Neural cell (in vitro differentiated cells): ENCODE data around the gene MGAT5.

Experiments used
- EP300 ChIP-seq: fragments of 450-650 bp; conservative IDR thresholded peaks from 2 replicates; pipeline ENCODE4 v1.6.1; 2014; ENCODE audit warnings: antibody characterized with exemption, mild to moderate bottlenecking, moderate library complexity; ENCODE audit not compliant: poor library complexity, severe bottlenecking
- EZH2 ChIP-seq: fragments of 200-600, 300-800 bp; shearing (Covaris generic), sonication (generic); IDR thresholded peaks from 2 replicates; pipeline ENCODE4 v1.6.1; 2014; ENCODE audit warnings: antibody characterized with exemption, low read length, borderline replicate concordance, mild to moderate bottlenecking; ENCODE audit not compliant: insufficient read depth, poor library complexity, severe bottlenecking
- MXI1 ChIP-seq: fragments of 450-650 bp; conservative IDR thresholded peaks from 2 replicates; pipeline ENCODE4 v1.6.1; 2014; ENCODE audit warnings: antibody characterized with exemption, mild to moderate bottlenecking; ENCODE audit not compliant: poor library complexity, severe bottlenecking
- POLR2AphosphoS5 ChIP-seq: IDR thresholded peaks from 2 replicates; pipeline ENCODE4 v1.6.1; 2012
- RAD21 ChIP-seq: fragments of 450-650 bp; conservative IDR thresholded peaks from 2 replicates; pipeline ENCODE4 v1.6.1; 2014; ENCODE audit warnings: antibody characterized with exemption, mild to moderate bottlenecking, moderate library complexity
- SMC3 ChIP-seq: fragments of 450-650 bp; conservative IDR thresholded peaks from 2 replicates; pipeline ENCODE4 v1.6.1; 2014; ENCODE audit warnings: antibody characterized with exemption, mild to moderate bottlenecking, moderate library complexity; ENCODE audit not compliant: poor library complexity
- TAF1 ChIP-seq: IDR thresholded peaks from 2 replicates; pipeline ENCODE4 v1.6.1; 2012; ENCODE audit warnings: low read depth
- TF ChIP-seq, protein P1 (sequence below): fragments of 450-650 bp; IDR thresholded peaks from 2 replicates; pipeline ENCODE4 v1.5.1; 2014; ENCODE audit warnings: antibody characterized with exemption, mild to moderate bottlenecking, moderate library complexity; ENCODE audit not compliant: poor library complexity, severe bottlenecking
- TF ChIP-seq, protein P2 (sequence below): IDR thresholded peaks from 2 replicates; pipeline ENCODE4 v1.6.1; 2012; ENCODE audit warnings: borderline replicate concordance

DNA sequence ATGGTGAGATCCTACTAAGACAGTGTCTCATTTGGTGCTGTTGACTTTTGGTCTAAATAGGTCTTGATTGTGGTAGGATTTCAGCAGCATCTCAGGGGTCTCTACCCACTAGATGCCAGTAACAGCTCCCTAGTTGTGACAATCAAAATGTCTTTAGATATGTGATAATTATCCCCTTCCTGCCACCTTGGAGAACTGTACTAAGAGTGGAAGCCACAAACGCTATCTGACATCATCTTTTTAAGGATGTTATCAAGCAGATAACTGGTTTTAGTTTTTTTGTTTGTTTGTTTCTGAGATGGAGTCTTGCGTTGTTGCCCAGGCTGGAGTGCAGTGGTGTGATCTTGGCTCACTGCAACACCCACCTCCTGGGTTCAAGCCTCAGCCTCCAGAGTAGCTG lies 3.1 kb downstream of the MGAT5 start:
- TF ChIP-seq, protein P1, sequence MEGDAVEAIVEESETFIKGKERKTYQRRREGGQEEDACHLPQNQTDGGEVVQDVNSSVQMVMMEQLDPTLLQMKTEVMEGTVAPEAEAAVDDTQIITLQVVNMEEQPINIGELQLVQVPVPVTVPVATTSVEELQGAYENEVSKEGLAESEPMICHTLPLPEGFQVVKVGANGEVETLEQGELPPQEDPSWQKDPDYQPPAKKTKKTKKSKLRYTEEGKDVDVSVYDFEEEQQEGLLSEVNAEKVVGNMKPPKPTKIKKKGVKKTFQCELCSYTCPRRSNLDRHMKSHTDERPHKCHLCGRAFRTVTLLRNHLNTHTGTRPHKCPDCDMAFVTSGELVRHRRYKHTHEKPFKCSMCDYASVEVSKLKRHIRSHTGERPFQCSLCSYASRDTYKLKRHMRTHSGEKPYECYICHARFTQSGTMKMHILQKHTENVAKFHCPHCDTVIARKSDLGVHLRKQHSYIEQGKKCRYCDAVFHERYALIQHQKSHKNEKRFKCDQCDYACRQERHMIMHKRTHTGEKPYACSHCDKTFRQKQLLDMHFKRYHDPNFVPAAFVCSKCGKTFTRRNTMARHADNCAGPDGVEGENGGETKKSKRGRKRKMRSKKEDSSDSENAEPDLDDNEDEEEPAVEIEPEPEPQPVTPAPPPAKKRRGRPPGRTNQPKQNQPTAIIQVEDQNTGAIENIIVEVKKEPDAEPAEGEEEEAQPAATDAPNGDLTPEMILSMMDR, result no peak
- TF ChIP-seq, protein P2, sequence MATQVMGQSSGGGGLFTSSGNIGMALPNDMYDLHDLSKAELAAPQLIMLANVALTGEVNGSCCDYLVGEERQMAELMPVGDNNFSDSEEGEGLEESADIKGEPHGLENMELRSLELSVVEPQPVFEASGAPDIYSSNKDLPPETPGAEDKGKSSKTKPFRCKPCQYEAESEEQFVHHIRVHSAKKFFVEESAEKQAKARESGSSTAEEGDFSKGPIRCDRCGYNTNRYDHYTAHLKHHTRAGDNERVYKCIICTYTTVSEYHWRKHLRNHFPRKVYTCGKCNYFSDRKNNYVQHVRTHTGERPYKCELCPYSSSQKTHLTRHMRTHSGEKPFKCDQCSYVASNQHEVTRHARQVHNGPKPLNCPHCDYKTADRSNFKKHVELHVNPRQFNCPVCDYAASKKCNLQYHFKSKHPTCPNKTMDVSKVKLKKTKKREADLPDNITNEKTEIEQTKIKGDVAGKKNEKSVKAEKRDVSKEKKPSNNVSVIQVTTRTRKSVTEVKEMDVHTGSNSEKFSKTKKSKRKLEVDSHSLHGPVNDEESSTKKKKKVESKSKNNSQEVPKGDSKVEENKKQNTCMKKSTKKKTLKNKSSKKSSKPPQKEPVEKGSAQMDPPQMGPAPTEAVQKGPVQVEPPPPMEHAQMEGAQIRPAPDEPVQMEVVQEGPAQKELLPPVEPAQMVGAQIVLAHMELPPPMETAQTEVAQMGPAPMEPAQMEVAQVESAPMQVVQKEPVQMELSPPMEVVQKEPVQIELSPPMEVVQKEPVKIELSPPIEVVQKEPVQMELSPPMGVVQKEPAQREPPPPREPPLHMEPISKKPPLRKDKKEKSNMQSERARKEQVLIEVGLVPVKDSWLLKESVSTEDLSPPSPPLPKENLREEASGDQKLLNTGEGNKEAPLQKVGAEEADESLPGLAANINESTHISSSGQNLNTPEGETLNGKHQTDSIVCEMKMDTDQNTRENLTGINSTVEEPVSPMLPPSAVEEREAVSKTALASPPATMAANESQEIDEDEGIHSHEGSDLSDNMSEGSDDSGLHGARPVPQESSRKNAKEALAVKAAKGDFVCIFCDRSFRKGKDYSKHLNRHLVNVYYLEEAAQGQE, result no peak
- TF ChIP-seq EP300 (no peak), MXI1 (no peak), POLR2AphosphoS5 (no peak), EZH2 (no peak), TAF1 (no peak), RAD21 (no peak), SMC3 (no peak)
